Chondrocyte (in vitro differentiated cells): ENCODE data around the gene ATP5ME. TPM values are rescaled to one million over a fixed set of nuclear protein-coding genes. Genes with fewer than 3 reads are reported as not detected.
A peak's percentile ranks its signal among the peaks of the same experiment; 100 is the strongest.

Source experiments
- DNase-seq: peaks from one replicate; pipeline ENCODE4 v3.0.0; 2021; ENCODE audit warnings: mixed read lengths, low spot score
- H3K27ac Mint-ChIP-seq: one replicate; pipeline ENCODE4 v1.8.0; 2021; ENCODE audit warnings: mild to moderate bottlenecking, moderate library complexity, mixed read lengths; ENCODE audit not compliant: unreplicated experiment
- H3K27me3 Mint-ChIP-seq: 2 replicates; pipeline ENCODE4 v1.8.0; 2021; ENCODE audit warnings: low read depth, mixed read lengths
- H3K36me3 Mint-ChIP-seq: 2 replicates; pipeline ENCODE4 v1.8.0; 2021; ENCODE audit warnings: low read depth, mixed read lengths
- H3K4me1 Mint-ChIP-seq: 2 replicates; pipeline ENCODE4 v1.8.0; 2021; ENCODE audit warnings: low read depth, mild to moderate bottlenecking, mixed read lengths
- H3K4me3 Mint-ChIP-seq: one replicate; pipeline ENCODE4 v1.8.0; 2021; ENCODE audit warnings: mild to moderate bottlenecking, moderate library complexity, mixed read lengths; ENCODE audit not compliant: unreplicated experiment
- H3K9me3 Mint-ChIP-seq: 2 replicates; pipeline ENCODE4 v1.8.0; 2021; ENCODE audit warnings: low read depth, mixed read lengths
- CTCF ChIP-seq: fragments of 200-600 bp; sonication (generic); IDR thresholded peaks from 2 replicates; pipeline ENCODE4 v1.5.0; 2021; ENCODE audit warnings: antibody characterized with exemption, mild to moderate bottlenecking, moderate library complexity
- total RNA-seq: library from RNA; stranded (reverse); gene quantifications from 3 replicates; pipeline ENCODE4 v1.2.1, GENCODE V29; 2021

Gene ATP5ME
- total RNA-seq, 1 donor from 2014 or later, result 240 TPM

- H3K4me3 Mint-ChIP-seq, result peak overlapping the region; percentile 41
Observed at GRCh38 chr4:704198-704891, 30.3 kb upstream of the ATP5ME start.

GRCh38 chr4:703336-704197 is 29.5 kb upstream of the ATP5ME start:
- no peak for DNase-seq
- peaks cover 3% of the 10 kb centered on the region for H3K27me3 Mint-ChIP-seq
- no peaks in the 10 kb centered on the region for H3K9me3 Mint-ChIP-seq
- no peak overlapping the region for H3K27ac Mint-ChIP-seq
- peaks cover 9% of the 10 kb centered on the region for H3K4me1 Mint-ChIP-seq
- no peaks in the 10 kb centered on the region for H3K36me3 Mint-ChIP-seq
- H3K4me3 Mint-ChIP-seq, result no peak overlapping the region
- TF ChIP-seq CTCF, result no peak

More at GRCh38 chr4:704198-704891, 30.3 kb upstream of the ATP5ME start:
- no peak for TF ChIP-seq CTCF
- peak; percentile 96 for DNase-seq
- no peaks in the 10 kb centered on the region for H3K9me3 Mint-ChIP-seq
- H3K27ac Mint-ChIP-seq, result no peak overlapping the region
- no peaks in the 10 kb centered on the region for H3K36me3 Mint-ChIP-seq
- H3K27me3 Mint-ChIP-seq, result peaks cover 3% of the 10 kb centered on the region
- peaks cover 17% of the 10 kb centered on the region for H3K4me1 Mint-ChIP-seq

- no peak for TF ChIP-seq CTCF
- H3K36me3 Mint-ChIP-seq, result no peaks in the 10 kb centered on the region
- H3K4me1 Mint-ChIP-seq, result peaks cover 8% of the 10 kb centered on the region
- H3K9me3 Mint-ChIP-seq, result no peaks in the 10 kb centered on the region
- H3K27ac Mint-ChIP-seq, result no peak overlapping the region
- no peak for DNase-seq
- peaks cover 3% of the 10 kb centered on the region for H3K27me3 Mint-ChIP-seq
- H3K4me3 Mint-ChIP-seq, result no peak overlapping the region
Observed at GRCh38 chr4:702618-703048, 28.6 kb upstream of the ATP5ME start.

GRCh38 chr4:700587-701264 is 26.6 kb upstream of the ATP5ME start:
- Mint-ChIP-seq H3K27ac (no peak overlapping the region), H3K27me3 (peaks cover 4% of the 10 kb centered on the region), H3K4me1 (peaks cover 2% of the 10 kb centered on the region), H3K4me3 (no peak overlapping the region), H3K9me3 (no peaks in the 10 kb centered on the region), H3K36me3 (no peaks in the 10 kb centered on the region)
- TF ChIP-seq CTCF, result peak; percentile 24
- no peak for DNase-seq
